Activated CD8-positive, alpha-beta memory T cell treated with anti-CD3 and anti-CD28 coated beads for 1 hour (primary cell): ENCODE data around the gene SDR42E1.
A peak's percentile ranks its signal among the peaks of the same experiment; 100 is the strongest.

Experiments
- DNase-seq, 2 donors: peaks; one replicate each; pipeline ENCODE4 v3.0.0-alpha.2; 2020; ENCODE audit warnings: low read depth in 1 of 2; ENCODE audit errors: extremely low read depth in 1 of 2

Gene SDR42E1, protein sequence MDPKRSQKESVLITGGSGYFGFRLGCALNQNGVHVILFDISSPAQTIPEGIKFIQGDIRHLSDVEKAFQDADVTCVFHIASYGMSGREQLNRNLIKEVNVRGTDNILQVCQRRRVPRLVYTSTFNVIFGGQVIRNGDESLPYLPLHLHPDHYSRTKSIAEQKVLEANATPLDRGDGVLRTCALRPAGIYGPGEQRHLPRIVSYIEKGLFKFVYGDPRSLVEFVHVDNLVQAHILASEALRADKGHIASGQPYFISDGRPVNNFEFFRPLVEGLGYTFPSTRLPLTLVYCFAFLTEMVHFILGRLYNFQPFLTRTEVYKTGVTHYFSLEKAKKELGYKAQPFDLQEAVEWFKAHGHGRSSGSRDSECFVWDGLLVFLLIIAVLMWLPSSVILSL

GRCh38 chr16:82011199-82011641 is at the start of gene SDR42E1:
SDR42E1 (minus strand) TSS chr16:82011470; CDS start chr16:82000858, 10,612 bp downstream.
- peak; percentile 27 to 47 for DNase-seq

GRCh38 chr16:82059983-82060421 is 48.7 kb upstream of the SDR42E1 start:
- no peak for DNase-seq

DNA sequence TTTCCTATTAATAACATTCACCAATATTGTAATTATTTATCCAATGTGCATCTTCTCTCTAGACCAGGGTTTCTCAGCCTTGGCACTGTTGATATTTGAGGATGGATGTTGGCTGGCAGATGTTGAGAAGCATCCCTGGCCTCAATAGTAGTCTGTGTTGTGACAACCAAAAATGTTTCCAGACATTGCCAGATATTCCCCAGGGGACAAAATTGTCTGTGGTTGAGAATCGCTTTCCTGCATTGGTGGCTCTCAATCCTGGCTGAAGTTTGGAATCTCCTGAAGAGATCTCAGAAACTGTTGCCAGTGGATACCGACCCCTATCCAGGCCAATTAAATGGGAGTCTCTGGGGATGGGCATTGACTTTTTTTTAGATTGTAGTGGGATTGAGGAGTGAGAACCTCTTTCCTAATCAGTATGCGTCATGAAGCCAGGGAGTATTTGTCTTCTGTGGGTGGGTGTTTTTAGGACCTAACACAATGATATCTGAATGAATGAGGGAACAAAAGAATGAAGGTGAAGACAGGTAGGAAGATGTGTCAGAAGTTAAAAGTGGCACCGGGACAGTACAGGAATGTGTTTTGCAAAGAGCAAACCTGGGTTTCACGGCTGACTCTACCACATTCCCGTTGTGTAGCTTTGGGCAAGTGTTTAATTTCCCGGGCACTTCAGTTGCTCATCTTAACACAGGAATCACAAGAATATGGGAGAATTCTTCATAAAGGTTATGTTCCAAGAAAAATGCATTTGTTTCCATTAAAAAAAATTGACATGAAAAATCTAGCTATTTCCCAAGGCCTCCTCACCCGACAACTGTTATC is 48.1 kb upstream of the SDR42E1 start:
- no peak for DNase-seq

- no peak for DNase-seq
Observed at GRCh38 chr16:82056550-82056896, 45.3 kb upstream of the SDR42E1 start.

- DNase-seq, result no peak
Observed at GRCh38 chr16:82055728-82056549, 44.7 kb upstream of the SDR42E1 start.

DNA sequence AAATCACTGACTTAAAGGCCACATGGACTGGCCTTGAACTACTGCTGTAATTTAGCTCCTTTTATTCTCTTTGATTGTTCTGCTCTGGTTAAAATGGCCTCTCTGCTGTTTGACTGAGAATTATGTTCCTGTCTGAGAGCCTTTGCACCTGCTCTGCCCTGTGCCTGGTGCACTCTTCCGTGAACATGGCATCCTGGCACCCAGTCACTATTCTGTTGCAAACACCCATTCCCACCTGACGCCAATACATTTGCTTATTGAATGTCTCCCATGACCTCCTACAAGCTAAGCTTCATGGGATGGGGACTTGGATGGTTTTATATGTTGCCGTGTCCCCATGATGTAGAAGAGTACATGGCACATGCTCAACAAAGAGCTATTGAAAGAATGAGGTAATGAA is 43.8 kb upstream of the SDR42E1 start:
- no peak for DNase-seq

GRCh38 chr16:82051656-82052055 is 40.4 kb upstream of the SDR42E1 start:
- DNase-seq, result no peak

- DNase-seq, result no peak
Observed at GRCh38 chr16:82050909-82051357, 39.7 kb upstream of the SDR42E1 start.

GRCh38 chr16:82050506-82050905 is 39.2 kb upstream of the SDR42E1 start:
- no peak for DNase-seq

- DNase-seq, result no peak
Observed at GRCh38 chr16:82049484-82049883, 38.2 kb upstream of the SDR42E1 start.

DNA sequence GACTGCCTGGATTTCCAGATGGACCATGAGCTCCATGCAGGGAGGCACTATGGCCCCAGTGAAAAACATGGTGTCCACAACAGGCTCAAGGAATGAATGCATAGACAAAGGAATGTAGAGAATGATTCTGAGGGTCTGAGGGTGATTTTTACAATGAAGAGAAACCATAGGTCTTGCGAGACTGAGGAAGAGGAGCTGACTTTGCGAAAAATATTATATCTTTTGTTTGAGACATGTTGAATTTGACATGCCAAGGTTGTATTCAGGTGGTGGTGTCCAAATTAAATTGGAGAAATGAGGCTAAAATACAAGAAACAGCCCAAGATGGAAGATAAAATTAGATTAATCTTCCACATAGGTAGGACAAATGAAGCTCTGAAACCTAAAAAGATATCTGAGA is 36.5 kb upstream of the SDR42E1 start:
- DNase-seq, result no peak

- DNase-seq, result no peak
Observed at GRCh38 chr16:82047374-82047773, 36.1 kb upstream of the SDR42E1 start.

DNA sequence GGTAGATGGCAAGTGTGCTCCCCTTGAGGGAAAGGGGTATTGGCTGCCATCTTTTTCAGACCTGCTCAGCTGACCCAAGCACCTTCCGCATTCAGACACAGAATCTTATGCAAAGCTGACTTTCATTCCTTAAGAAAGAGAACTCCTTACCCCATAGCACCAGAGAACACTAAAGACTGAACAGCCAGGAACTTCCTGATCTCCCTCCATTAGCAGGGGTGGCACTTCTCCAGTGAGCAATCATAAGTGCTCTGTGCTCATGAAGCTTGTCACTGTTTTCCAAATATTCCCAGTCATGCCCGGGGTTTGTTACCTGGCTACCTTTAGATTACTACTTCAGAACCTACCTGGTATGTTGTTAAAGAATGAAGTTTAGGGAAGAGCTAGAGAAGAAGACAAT is 35.7 kb upstream of the SDR42E1 start:
- DNase-seq, result no peak

- no peak for DNase-seq
Observed at GRCh38 chr16:82046541-82046940, 35.3 kb upstream of the SDR42E1 start.

GRCh38 chr16:82045465-82045864 is 34.2 kb upstream of the SDR42E1 start:
- DNase-seq, result no peak

GRCh38 chr16:82044585-82044911 is 33.3 kb upstream of the SDR42E1 start:
- DNase-seq, result no peak

- no peak for DNase-seq
Observed at GRCh38 chr16:82043680-82044584, 32.7 kb upstream of the SDR42E1 start.

GRCh38 chr16:82042846-82043245 is 31.6 kb upstream of the SDR42E1 start:
- no peak for DNase-seq

- no peak for DNase-seq
Observed at GRCh38 chr16:82042144-82042543, 30.9 kb upstream of the SDR42E1 start.

GRCh38 chr16:82041542-82041941 is 30.3 kb upstream of the SDR42E1 start:
- DNase-seq, result no peak
